Stimulated activated naive CD8-positive, alpha-beta T cell treated with anti-CD3 and anti-CD28 coated beads, Interleukin-15, amount 100 ng/mL, for 72 hours (primary cell): Measurements from ENCODE around the gene ATP5MG.
A peak's percentile ranks its signal among the peaks of the same experiment; 100 is the strongest.

Experiments used
- ATAC-seq: fragments of 150-1000 bp; cut with Tn5 transposase; 2 replicates; pipeline ENCODE4 v1.10.0; 2021; ENCODE audit warnings: mild to moderate bottlenecking, moderate library complexity
- DNase-seq, 2 donors: peaks; one replicate each; pipeline ENCODE4 v3.0.0; 2021 to 2022
- H3K27ac Mint-ChIP-seq, 2 donors: one replicate each; pipeline ENCODE4 v1.8.0; 2022; ENCODE audit warnings: mild to moderate bottlenecking in 2 of 2, mixed read lengths in 2 of 2, moderate library complexity in 2 of 2
- H3K27me3 Mint-ChIP-seq: one replicate; pipeline ENCODE4 v1.8.0; 2022; ENCODE audit warnings: mixed read lengths
- H3K4me1 Mint-ChIP-seq: one replicate; pipeline ENCODE4 v1.8.0; 2022; ENCODE audit warnings: mild to moderate bottlenecking, mixed read lengths
- H3K4me3 Mint-ChIP-seq, 2 donors: one replicate each; pipeline ENCODE4 v1.8.0; 2022; ENCODE audit warnings: mild to moderate bottlenecking in 2 of 2, mixed read lengths in 2 of 2, moderate library complexity in 1 of 2
- H3K9me3 Mint-ChIP-seq, 2 donors: one replicate each; pipeline ENCODE4 v1.8.0; 2022; ENCODE audit warnings: mixed read lengths in 2 of 2

Gene ATP5MG

GRCh38 chr11:118430956-118431355, 29.6 kb downstream of the ATP5MG start:
- Mint-ChIP-seq H3K4me1 (peaks cover 22% of the 10 kb centered on the region), H3K4me3 (no peak overlapping the region), H3K9me3 (no peaks in the 10 kb centered on the region), H3K27ac (no peak overlapping the region), H3K27me3 (no peaks in the 10 kb centered on the region)
- no peak for DNase-seq
- ATAC-seq: no peak

GRCh38 chr11:118434123-118434552, 32.7 kb downstream of the ATP5MG start:
- DNase-seq: no peak
- ATAC-seq: no peak
- Mint-ChIP-seq H3K9me3 (no peaks in the 10 kb centered on the region), H3K27ac (peak overlapping the region in 1 of 2 donors; percentile 95), H3K4me3 (peak overlapping the region; percentile 94 to 99), H3K27me3 (no peaks in the 10 kb centered on the region), H3K4me1 (peaks cover 20% of the 10 kb centered on the region)

GRCh38 chr11:118434553-118435289, 33.3 kb downstream of the ATP5MG start:
- Mint-ChIP-seq H3K9me3 (no peaks in the 10 kb centered on the region), H3K4me1 (peaks cover 26% of the 10 kb centered on the region), H3K27ac (peak overlapping the region; percentile 95 to 98), H3K27me3 (no peaks in the 10 kb centered on the region), H3K4me3 (peak overlapping the region; percentile 94 to 99)
- ATAC-seq (peak; percentile 42), DNase-seq (peak; percentile 55 to 58)

- Mint-ChIP-seq H3K9me3 (no peaks in the 10 kb centered on the region), H3K27me3 (no peaks in the 10 kb centered on the region), H3K4me3 (peak overlapping the region; percentile 94 to 99), H3K4me1 (peaks cover 32% of the 10 kb centered on the region), H3K27ac (peak overlapping the region; percentile 95 to 98)
- DNase-seq (peak; percentile 70 to 74), ATAC-seq (peak; percentile 29)
These were observed 34.0 kb downstream of the ATP5MG start for GRCh38 chr11:118435290-118435892.

GRCh38 chr11:118435893-118436624, 34.7 kb downstream of the ATP5MG start, which contains the start of gene KMT2A:
KMT2A (plus strand) TSS chr11:118436492; CDS start chr11:118436513, 21 bp downstream.
- peak within 1 kb of the TSS; percentile 97 to 99 for H3K4me3 Mint-ChIP-seq
- DNase-seq: peak; percentile 96 to 98
- peaks cover 39% of the 10 kb centered on the region for H3K4me1 Mint-ChIP-seq

GRCh38 chr11:118436639-118437207, 35.3 kb downstream of the ATP5MG start:
- DNase-seq (peak; percentile 72 to 75), ATAC-seq (peak; percentile 58)
- Mint-ChIP-seq H3K4me3 (peak overlapping the region; percentile 97), H3K9me3 (no peaks in the 10 kb centered on the region), H3K27ac (peak overlapping the region; percentile 92 to 98), H3K4me1 (peaks cover 46% of the 10 kb centered on the region), H3K27me3 (no peaks in the 10 kb centered on the region)

More at GRCh38 chr11:118435893-118436624, 34.7 kb downstream of the ATP5MG start, which contains the start of gene KMT2A:
- Mint-ChIP-seq H3K27ac (peak within 1 kb of the TSS; percentile 98), H3K9me3 (no peaks in the 10 kb centered on the region), H3K27me3 (no peaks in the 10 kb centered on the region)
- ATAC-seq: peak; percentile 61

GRCh38 chr11:118437208-118438125, 36.1 kb downstream of the ATP5MG start:
- peaks cover 53% of the 10 kb centered on the region for H3K4me1 Mint-ChIP-seq
- peak overlapping the region; percentile 92 to 98 for H3K27ac Mint-ChIP-seq
- ATAC-seq (peak; percentile 32), DNase-seq (peak; percentile 50 to 57)
- peak overlapping the region; percentile 97 for H3K4me3 Mint-ChIP-seq
- no peaks in the 10 kb centered on the region for H3K27me3 Mint-ChIP-seq
- no peaks in the 10 kb centered on the region for H3K9me3 Mint-ChIP-seq

GRCh38 chr11:118438314-118438931, 37.0 kb downstream of the ATP5MG start:
- ATAC-seq: peak; percentile 29
- DNase-seq: peak; percentile 47 to 53
- Mint-ChIP-seq H3K27me3 (no peaks in the 10 kb centered on the region), H3K4me3 (peak overlapping the region; percentile 97), H3K27ac (peak overlapping the region; percentile 92 to 98), H3K4me1 (peaks cover 63% of the 10 kb centered on the region), H3K9me3 (no peaks in the 10 kb centered on the region)

GRCh38 chr11:118439646-118440045, 38.2 kb downstream of the ATP5MG start:
- Mint-ChIP-seq H3K4me1 (peaks cover 64% of the 10 kb centered on the region), H3K4me3 (peak overlapping the region; percentile 41 to 97), H3K9me3 (no peaks in the 10 kb centered on the region), H3K27ac (peak overlapping the region in 1 of 2 donors; percentile 41), H3K27me3 (no peaks in the 10 kb centered on the region)
- ATAC-seq (peak; percentile 22), DNase-seq (no peak)

- ATAC-seq (no peak), DNase-seq (no peak)
- H3K9me3 Mint-ChIP-seq: no peaks in the 10 kb centered on the region
- H3K4me3 Mint-ChIP-seq: peak overlapping the region; percentile 50 to 58
- H3K4me1 Mint-ChIP-seq: peaks cover 82% of the 10 kb centered on the region
- no peak overlapping the region for H3K27ac Mint-ChIP-seq
- H3K27me3 Mint-ChIP-seq: no peaks in the 10 kb centered on the region
These were observed 40.4 kb downstream of the ATP5MG start for GRCh38 chr11:118441770-118442275.

- Mint-ChIP-seq H3K9me3 (no peaks in the 10 kb centered on the region), H3K27me3 (no peaks in the 10 kb centered on the region), H3K4me3 (peak overlapping the region; percentile 50 to 58), H3K27ac (no peak overlapping the region), H3K4me1 (peaks cover 87% of the 10 kb centered on the region)
- ATAC-seq: no peak
- DNase-seq: no peak
These were observed 40.9 kb downstream of the ATP5MG start for GRCh38 chr11:118442301-118442700.

GRCh38 chr11:118442908-118443589, 41.6 kb downstream of the ATP5MG start:
- DNase-seq: no peak
- peak; percentile 13 for ATAC-seq
- Mint-ChIP-seq H3K4me1 (peaks cover 94% of the 10 kb centered on the region), H3K27ac (peak overlapping the region in 1 of 2 donors; percentile 87), H3K9me3 (no peaks in the 10 kb centered on the region), H3K27me3 (no peaks in the 10 kb centered on the region), H3K4me3 (peak overlapping the region; percentile 55 to 63)

GRCh38 chr11:118443590-118444218, 42.3 kb downstream of the ATP5MG start:
- Mint-ChIP-seq H3K27ac (peak overlapping the region in 1 of 2 donors; percentile 59), H3K9me3 (no peaks in the 10 kb centered on the region), H3K27me3 (no peaks in the 10 kb centered on the region), H3K4me1 (peaks cover 98% of the 10 kb centered on the region), H3K4me3 (peak overlapping the region; percentile 55 to 63)
- peak; percentile 79 for ATAC-seq
- peak in 1 of 2 donors; percentile 7 for DNase-seq
